ENCODE data around the gene AAK1.

The AAK1 gene

GRCh38 chr2:69491864-69492263, 151.7 kb downstream of the AAK1 start:
- no peak for DNase-seq (ENCODE audit: low spot score)

GRCh38 chr2:69490486-69490885, 153.1 kb downstream of the AAK1 start:
- no peak for DNase-seq (ENCODE audit: low spot score)

DNA sequence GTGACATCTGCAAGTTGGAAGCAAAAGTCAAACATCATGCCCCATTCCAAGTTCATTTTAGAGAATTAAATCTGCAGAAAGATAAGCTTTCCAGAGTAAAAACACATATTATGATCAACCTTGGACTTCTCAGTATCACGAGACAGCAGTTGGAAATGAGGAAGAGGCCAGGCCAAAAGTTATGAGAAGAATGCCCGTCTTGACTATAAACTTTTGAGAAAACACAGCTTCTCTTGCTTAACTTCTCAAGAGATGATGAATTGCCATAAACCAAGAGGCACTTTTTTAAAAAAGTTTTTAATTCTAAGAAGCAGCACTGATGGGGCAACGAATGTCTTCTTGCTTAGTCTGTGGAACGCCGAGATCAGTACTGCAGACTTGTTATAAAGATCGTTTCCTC, 153.7 kb downstream of the AAK1 start:
- no peak for DNase-seq (ENCODE audit: low spot score)

DNA sequence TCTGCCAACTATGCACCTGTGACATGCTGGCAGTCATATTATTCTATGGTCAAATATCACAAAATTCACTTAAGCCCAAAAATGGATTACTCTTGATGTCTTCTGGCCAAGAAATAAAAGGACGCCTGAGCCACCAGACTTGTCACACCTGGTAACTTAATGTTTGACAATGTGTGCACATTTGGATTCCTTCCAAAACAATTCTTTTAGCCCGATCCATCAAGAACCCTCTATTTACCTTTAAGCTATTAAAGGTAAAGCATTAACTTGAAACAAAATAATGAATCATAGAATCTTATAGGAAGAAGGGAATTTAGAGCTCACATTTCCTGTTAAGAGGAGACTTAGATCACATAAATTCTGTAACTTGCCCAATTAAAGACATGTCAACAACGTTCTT, 159.8 kb downstream of the AAK1 start:
- no peak for DNase-seq (ENCODE audit: low spot score)

DNA sequence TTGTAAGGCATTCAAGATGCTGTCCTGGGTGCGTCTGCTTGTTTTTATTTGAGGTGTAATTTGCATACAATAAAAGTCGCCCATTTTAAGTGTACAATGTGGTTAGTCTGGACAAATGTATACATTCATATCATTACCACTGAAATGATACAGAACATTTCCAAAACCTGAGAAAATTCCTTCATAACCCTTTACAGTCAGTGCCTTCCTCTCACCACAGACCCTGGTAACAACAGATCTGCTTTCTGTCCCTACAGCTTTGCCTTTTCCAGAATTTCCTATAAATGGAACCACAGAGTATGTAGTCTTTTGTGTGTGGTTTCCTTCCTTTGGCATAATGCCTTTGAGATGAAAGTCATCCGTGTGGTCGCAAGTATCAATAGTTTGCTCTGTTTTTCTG, 160.5 kb downstream of the AAK1 start:
- DNase-seq (ENCODE audit: low spot score) = no peak

DNA sequence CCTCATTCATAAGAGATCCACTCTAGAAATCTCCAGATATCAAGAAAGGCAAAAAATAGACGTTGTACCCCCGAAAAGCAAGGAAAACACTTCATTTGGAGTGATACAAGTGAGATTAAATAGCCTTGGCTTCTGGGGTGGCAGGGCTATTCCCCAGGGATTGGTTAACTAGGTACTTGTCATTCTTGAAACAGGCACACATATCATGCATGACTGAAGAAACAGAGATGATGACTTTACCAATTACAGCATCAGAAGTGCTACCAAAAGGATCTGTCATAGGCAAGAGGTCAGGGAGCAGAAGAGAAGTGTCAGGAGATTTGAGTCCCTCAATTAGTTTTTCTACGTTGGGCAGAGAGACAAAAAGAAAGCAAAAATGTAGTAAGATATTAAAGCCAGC, 161.1 kb downstream of the AAK1 start:
- no peak for DNase-seq (ENCODE audit: low spot score)

DNA sequence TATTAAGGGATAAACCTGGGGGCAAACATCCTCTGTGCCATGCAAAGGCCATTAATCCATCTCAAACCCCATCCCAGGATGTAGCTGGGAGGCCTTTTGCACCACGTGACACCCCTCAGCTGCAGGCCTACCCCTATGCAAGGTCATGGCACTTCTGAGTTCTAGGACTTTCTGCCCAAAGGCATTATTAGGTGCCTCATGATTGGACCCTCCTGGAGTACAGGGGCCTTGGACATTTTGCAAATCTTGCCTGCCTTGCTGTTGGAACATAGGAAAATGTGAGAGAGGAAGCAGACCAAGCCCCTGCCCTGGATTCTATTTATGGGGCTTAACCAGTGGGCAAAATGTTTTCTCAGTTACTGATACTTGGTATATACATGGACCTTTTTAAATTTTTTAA, 162.1 kb downstream of the AAK1 start:
- DNase-seq (ENCODE audit: low spot score) = no peak

DNA sequence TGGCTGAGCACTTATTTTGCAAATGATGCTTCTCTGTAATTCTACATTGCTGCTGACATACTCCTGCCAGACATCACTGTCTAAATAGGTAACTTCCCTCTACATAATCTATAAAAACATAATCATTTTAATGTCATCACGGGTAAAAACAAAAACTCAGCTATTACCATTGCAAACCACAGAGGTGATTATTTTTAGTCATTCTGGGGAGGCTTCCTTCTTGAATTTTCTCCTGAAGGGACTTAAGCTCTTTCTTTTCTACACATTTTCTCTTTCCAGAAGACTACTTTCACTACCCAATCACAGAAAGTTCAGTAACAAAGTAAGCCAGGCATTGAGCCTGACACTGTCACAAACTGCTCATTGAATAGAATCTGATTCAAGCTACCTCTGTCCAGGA, 165.9 kb downstream of the AAK1 start:
- no peak for DNase-seq (ENCODE audit: low spot score)

DNA sequence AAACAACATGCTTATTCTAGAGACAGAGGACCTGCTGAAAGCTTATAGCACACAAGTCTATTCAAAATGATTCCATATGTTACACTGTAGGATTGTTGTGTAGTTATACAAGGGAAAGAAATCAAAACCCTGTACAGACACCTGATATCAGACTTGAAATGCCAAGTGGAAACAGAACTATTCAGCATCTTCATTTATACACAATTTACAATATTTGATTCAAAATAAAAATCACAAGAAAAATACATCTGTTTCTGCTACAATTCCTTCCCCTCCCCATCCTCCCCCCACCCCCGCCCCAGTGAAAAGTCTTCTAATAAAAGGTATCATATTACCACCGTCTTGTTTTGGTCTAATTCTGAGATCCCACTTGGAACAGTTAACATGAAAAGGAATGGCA, 168.9 kb downstream of the AAK1 start:
- DNase-seq (ENCODE audit: low spot score) = no peak

DNA sequence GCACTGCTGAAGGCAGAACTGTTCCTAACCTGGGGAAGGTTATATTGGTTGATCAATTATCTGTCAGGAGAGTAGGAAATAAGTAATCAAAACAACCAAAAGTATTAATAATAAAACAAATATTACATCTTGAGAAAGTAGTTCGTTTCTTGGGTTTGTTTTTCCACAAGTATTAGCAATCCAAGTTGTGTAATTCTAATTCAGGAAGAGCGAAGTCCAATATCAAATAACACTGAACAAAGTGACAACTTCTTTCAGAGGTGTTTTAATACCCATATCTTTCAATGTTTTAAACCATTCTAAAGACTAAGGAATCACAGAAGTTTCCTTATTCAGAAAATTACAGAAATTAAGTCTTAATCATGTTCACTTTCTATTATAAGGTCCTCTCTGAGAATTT, 171.7 kb downstream of the AAK1 start:
- DNase-seq (ENCODE audit: low spot score) = no peak

DNA sequence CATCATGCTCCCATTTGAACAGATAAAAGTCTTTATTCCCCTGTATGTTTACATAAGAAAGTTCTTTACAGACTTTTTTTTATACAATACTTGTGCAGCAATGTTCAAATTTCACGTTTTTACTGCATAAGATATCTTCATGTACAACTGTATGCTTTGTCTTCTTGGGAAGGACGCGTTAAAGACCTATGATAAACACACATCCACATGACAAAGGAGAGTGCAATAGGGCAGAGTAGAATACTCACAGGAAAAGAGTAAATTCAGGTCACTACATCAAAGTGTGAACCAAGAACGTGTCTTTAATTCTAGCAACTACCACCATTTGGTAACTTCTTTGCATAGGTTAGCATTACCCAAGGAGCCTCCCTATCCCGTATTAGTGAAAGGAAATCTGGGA, 172.6 kb downstream of the AAK1 start:
- no peak for DNase-seq (ENCODE audit: low spot score)

DNA sequence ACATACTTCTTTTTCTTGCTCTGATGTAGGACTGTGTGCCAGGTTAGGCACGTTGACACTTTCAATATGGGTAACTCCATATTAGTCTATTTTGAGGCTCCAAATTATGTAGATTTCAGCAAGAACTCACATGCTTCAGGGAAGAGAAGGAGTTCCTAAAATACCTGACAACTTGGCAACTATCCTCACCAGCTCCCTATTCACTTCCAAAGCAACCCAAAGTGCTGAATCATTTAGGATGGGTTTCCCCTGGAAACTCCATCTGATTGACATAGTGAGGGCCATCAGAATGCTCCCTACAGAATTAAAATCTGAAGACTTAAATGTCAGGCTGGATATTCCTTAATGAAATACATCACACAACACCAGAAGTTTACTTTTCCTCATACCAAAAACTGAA, 173.8 kb downstream of the AAK1 start:
- DNase-seq (ENCODE audit: low spot score) = no peak

DNA sequence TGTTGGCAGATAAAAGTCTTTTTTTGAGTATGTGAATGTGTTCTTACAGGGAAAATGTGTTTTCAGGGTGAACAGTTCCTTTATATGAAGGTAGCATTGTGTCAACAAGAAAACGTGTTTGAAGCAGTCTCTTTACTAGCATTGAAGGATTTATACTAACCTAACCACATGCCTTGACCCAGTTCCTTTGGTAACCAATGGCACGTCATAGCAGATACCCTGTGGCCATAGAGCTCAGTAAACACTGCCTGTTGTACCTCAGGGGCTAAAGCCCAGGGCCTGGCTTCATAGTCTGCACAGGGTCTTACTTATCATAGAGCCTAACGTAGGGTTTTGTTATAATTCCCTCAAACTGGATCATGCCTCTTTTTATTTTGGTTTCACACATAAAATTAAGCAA, 174.2 kb downstream of the AAK1 start:
- DNase-seq (ENCODE audit: low spot score) = no peak

- DNase-seq (ENCODE audit: low spot score) = no peak
Observed at GRCh38 chr2:69466728-69467127, 176.8 kb downstream of the AAK1 start.

- DNase-seq (ENCODE audit: low spot score) = no peak
Observed at GRCh38 chr2:69465513-69466456, 177.8 kb downstream of the AAK1 start.

GRCh38 chr2:69464575-69464974, 179.0 kb downstream of the AAK1 start:
- DNase-seq (ENCODE audit: low spot score) = peak; percentile 56

DNA sequence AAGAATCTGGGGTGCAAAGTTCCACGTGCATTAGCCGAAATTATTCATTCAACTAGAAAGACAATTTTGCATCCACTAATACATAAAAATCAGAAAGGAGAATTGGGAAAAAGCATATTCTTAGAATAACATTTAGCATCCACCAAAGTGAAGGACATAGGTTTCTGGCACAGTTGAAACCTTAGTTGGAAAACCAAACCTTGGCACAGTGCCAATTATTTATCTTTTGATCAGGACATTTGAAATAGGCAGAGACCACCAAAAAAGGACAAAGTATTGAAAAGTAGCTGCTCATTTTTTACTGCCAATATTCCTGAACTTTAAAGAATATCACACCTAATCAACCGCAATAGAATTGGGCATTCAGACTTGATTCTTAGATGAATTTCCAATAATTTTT, 180.8 kb downstream of the AAK1 start:
- no peak for DNase-seq (ENCODE audit: low spot score)

GRCh38 chr2:69461404-69461803, 182.1 kb downstream of the AAK1 start:
- no peak for DNase-seq (ENCODE audit: low spot score)

DNA sequence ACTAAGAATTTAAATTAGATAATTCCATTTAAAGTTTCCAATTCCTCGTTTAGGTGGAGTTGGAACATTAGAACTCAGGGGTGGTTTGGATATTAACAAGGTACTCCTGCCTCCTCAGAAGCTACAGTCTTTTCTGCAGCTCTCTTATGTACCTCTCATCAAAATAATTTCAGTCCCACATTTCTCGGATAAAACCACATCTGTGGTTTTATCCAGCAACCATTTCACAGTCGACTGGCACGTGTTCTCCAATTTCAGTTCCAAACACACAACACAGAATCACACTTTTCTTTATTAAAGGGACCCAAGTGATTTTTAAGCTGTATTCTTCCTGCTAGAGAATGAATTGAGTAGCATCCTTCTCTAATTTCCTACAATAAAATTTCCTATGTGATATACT, 183.6 kb downstream of the AAK1 start:
- DNase-seq (ENCODE audit: low spot score) = no peak

- no peak for DNase-seq (ENCODE audit: low spot score)
Observed at GRCh38 chr2:69456950-69457445, 186.5 kb downstream of the AAK1 start.

- DNase-seq (ENCODE audit: low spot score) = no peak
Observed at GRCh38 chr2:69456154-69456553, 187.4 kb downstream of the AAK1 start.

DNA sequence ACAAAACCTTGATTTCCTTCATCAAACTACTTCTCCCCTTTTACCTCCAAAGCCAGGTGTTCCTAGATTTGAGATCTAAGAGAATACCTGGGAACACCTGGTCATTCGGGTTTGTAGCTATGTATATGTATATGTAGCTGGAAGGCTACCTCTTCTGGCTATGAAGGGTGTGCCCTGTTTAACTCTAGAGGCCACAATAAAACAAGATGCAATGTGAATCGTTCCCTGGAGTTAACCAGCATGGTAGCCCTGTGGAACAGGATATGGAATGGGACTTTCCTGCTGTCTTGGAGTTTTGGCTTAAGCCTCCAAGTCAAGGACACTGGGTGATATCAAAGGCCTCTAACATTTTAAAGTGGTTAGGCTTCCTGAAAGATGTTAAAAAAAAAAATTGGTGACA, 188.6 kb downstream of the AAK1 start:
- no peak for DNase-seq (ENCODE audit: low spot score)

DNA sequence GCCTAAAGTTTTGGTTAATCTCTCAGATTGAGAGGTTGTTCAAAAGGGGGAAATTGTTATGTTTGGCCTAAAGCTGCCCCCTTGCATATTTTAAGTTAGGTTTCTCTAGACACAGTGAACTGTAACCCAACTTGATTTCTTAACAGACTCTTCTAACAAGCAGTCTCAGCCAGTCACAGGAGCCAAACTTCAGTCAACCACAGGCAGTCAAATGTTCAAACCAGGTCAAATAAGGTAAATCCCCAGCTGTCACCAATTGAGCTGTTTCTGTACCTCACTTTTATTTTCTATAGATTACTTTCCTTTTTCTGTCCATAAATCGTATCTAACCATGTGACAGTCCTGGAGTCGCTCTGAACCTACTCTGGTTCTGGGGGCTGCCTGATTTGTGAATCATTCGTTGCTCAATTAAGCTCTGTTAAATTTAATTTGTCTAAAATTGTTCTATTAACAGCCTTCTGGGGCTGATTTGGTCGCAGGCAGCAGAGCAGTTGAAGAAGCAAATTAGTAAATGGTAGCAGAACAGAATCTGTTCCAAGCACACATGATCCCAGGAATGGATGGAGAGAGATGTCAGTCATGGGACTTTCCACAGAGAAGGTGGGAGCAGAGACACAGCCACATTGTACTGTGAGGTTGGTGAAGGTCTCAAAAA, 189.9 kb downstream of the AAK1 start:
- DNase-seq (ENCODE audit: low spot score) = no peak
